Measurements from ENCODE around the gene SOX5. TPM values are rescaled to one million over a fixed set of nuclear protein-coding genes. Genes with fewer than 3 reads are reported as not detected.

Gene SOX5
- total and polyA plus RNA-seq, 2 donors (not counting 1 experiment from before 2014, with no cell fraction given): 9.2 to 32.0 TPM

- H3K27me3 ChIP-seq (ENCODE audit: control insufficient read depth, insufficient read depth, low read length): no peaks in the 10 kb centered on the region
- no peak overlapping the region for H3K9ac ChIP-seq (ENCODE audit: insufficient read depth, low read length)
- H3K4me2 ChIP-seq (ENCODE audit: extremely low read depth, insufficient read depth, low read length): no peak overlapping the region
- no peak overlapping the region for H3K4me3 ChIP-seq (replicated peaks in 1 of 4; ENCODE audit: control extremely low read depth in 1 of 4, insufficient read depth in 1 of 4, low read depth in 3 of 4, low read length in 4 of 4)
- no peak for DNase-seq (ENCODE audit: low read depth in 2 of 2)
- no peaks in the 10 kb centered on the region for H3K9me3 ChIP-seq (ENCODE audit: control insufficient read depth, insufficient read depth, low read depth, low read length)
- no peaks in the 10 kb centered on the region for H4K20me1 ChIP-seq (ENCODE audit: control insufficient read depth, extremely low read depth, insufficient read depth, low read length)
- no peak for TF ChIP-seq CTCF (conservative IDR thresholded peaks at IDR 0.05 in 1 of 2, IDR thresholded peaks at IDR 0.05 in 1 of 2; ENCODE audit: low read depth in 1 of 2, low read length in 2 of 2)
- TF ChIP-seq EZH2 (IDR thresholded peaks at IDR 0.05; ENCODE audit: low read length, missing control alignments): no peak
- H3K4me1 ChIP-seq (ENCODE audit: control insufficient read depth, extremely low read depth, insufficient read depth, low read length): no peaks in the 10 kb centered on the region
- H3K36me3 ChIP-seq (ENCODE audit: control insufficient read depth, insufficient read depth, low read length): no peaks in the 10 kb centered on the region
- no peak overlapping the region for H3K27ac ChIP-seq (ENCODE audit: insufficient read depth, low read length)
- no peaks in the 10 kb centered on the region for H3K79me2 ChIP-seq (ENCODE audit: control insufficient read depth, insufficient read depth, low read length)
- H2AFZ ChIP-seq (ENCODE audit: low read length): no peak overlapping the region
Measured at GRCh38 chr12:23944067-23944466, 5.4 kb downstream of the SOX5 start.

GRCh38 chr12:23942841-23943240 is 6.6 kb downstream of the SOX5 start:
- Histone ChIP-seq H3K79me2 (ENCODE audit: control insufficient read depth, insufficient read depth, low read length) (no peaks in the 10 kb centered on the region), H3K4me1 (ENCODE audit: control insufficient read depth, extremely low read depth, insufficient read depth, low read length) (no peaks in the 10 kb centered on the region), H3K9me3 (ENCODE audit: control insufficient read depth, insufficient read depth, low read depth, low read length) (no peaks in the 10 kb centered on the region), H4K20me1 (ENCODE audit: control insufficient read depth, extremely low read depth, insufficient read depth, low read length) (no peaks in the 10 kb centered on the region), H3K4me3 (replicated peaks in 1 of 4; ENCODE audit: control extremely low read depth in 1 of 4, insufficient read depth in 1 of 4, low read depth in 3 of 4, low read length in 4 of 4) (no peak overlapping the region), H3K36me3 (ENCODE audit: control insufficient read depth, insufficient read depth, low read length) (no peaks in the 10 kb centered on the region), H3K27ac (ENCODE audit: insufficient read depth, low read length) (no peak overlapping the region), H3K27me3 (ENCODE audit: control insufficient read depth, insufficient read depth, low read length) (no peaks in the 10 kb centered on the region), H2AFZ (ENCODE audit: low read length) (no peak overlapping the region), H3K4me2 (ENCODE audit: extremely low read depth, insufficient read depth, low read length) (no peak overlapping the region), H3K9ac (ENCODE audit: insufficient read depth, low read length) (no peak overlapping the region)
- no peak for DNase-seq (ENCODE audit: low read depth in 2 of 2)
- no peak for TF ChIP-seq CTCF (conservative IDR thresholded peaks at IDR 0.05 in 1 of 2, IDR thresholded peaks at IDR 0.05 in 1 of 2; ENCODE audit: low read depth in 1 of 2, low read length in 2 of 2)
- no peak for TF ChIP-seq EZH2 (IDR thresholded peaks at IDR 0.05; ENCODE audit: low read length, missing control alignments)

DNA sequence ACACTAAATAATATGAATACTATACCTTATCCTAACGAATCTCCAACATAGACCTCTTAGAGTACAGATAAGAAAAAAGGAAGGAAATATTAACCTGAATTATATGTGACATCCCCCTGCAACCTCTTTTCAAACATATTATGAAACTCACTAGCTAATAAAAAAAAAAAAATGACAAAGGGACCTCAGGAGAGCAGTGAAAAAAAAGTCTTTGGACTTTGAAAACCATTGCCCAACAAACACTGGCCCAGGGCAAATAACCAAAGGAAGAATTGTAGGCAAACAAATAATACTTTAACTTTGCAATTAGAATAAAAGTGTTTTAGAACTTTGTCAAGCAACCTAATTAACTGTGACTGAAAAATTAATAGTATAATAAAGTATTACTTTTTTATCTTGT is 7.7 kb downstream of the SOX5 start:
- H3K4me1 ChIP-seq (ENCODE audit: control insufficient read depth, extremely low read depth, insufficient read depth, low read length): no peaks in the 10 kb centered on the region
- H3K4me3 ChIP-seq (replicated peaks in 1 of 4; ENCODE audit: control extremely low read depth in 1 of 4, insufficient read depth in 1 of 4, low read depth in 3 of 4, low read length in 4 of 4): no peak overlapping the region
- no peaks in the 10 kb centered on the region for H4K20me1 ChIP-seq (ENCODE audit: control insufficient read depth, extremely low read depth, insufficient read depth, low read length)
- TF ChIP-seq CTCF (conservative IDR thresholded peaks at IDR 0.05 in 1 of 2, IDR thresholded peaks at IDR 0.05 in 1 of 2; ENCODE audit: low read depth in 1 of 2, low read length in 2 of 2) (no peak), EZH2 (IDR thresholded peaks at IDR 0.05; ENCODE audit: low read length, missing control alignments) (no peak)
- H3K27me3 ChIP-seq (ENCODE audit: control insufficient read depth, insufficient read depth, low read length): no peaks in the 10 kb centered on the region
- H3K36me3 ChIP-seq (ENCODE audit: control insufficient read depth, insufficient read depth, low read length): no peaks in the 10 kb centered on the region
- no peak overlapping the region for H3K4me2 ChIP-seq (ENCODE audit: extremely low read depth, insufficient read depth, low read length)
- H3K9me3 ChIP-seq (ENCODE audit: control insufficient read depth, insufficient read depth, low read depth, low read length): no peaks in the 10 kb centered on the region
- H3K27ac ChIP-seq (ENCODE audit: insufficient read depth, low read length): no peak overlapping the region
- H3K79me2 ChIP-seq (ENCODE audit: control insufficient read depth, insufficient read depth, low read length): no peaks in the 10 kb centered on the region
- no peak for DNase-seq (ENCODE audit: low read depth in 2 of 2)
- no peak overlapping the region for H2AFZ ChIP-seq (ENCODE audit: low read length)
- no peak overlapping the region for H3K9ac ChIP-seq (ENCODE audit: insufficient read depth, low read length)
